IPS DF 4.7 (cell line): ENCODE results near the gene HOMER3.
A peak's percentile ranks its signal among the peaks of the same experiment; 100 is the strongest.
"Not testable (repeated sequence)": the region's sequence is repeated elsewhere in the genome, so short reads cannot be mapped to it uniquely, and the experiment has no call there.

Experiments
- DNase-seq: peaks from one replicate; pipeline ENCODE4 v3.0.0-alpha.2; 2013; ENCODE audit warnings: low spot score; ENCODE audit errors: extremely low read depth

The HOMER3 gene

GRCh38 chr19:18954094-18954493, 13.1 kb upstream of the HOMER3 start:
- DNase-seq: no peak

- DNase-seq: not testable (repeated sequence)
These were observed 11.5 kb upstream of the HOMER3 start for GRCh38 chr19:18952364-18953003.

GRCh38 chr19:18951721-18952281, 10.8 kb upstream of the HOMER3 start:
- no peak for DNase-seq

- DNase-seq: no peak
These were observed 8.8 kb upstream of the HOMER3 start for GRCh38 chr19:18949858-18950257.

- DNase-seq: no peak
These were observed 7.9 kb upstream of the HOMER3 start for GRCh38 chr19:18948976-18949356.

- DNase-seq: no peak
These were observed 7.3 kb upstream of the HOMER3 start for GRCh38 chr19:18948075-18948975.

- no peak for DNase-seq
These were observed 5.9 kb upstream of the HOMER3 start for GRCh38 chr19:18946918-18947317.

GRCh38 chr19:18946335-18946734, 5.3 kb upstream of the HOMER3 start:
- DNase-seq: no peak

GRCh38 chr19:18945297-18945696, 4.3 kb upstream of the HOMER3 start:
- DNase-seq: no peak

- no peak for DNase-seq
These were observed 2.4 kb upstream of the HOMER3 start for GRCh38 chr19:18943465-18943864.

GRCh38 chr19:18942692-18943091, 1.7 kb upstream of the HOMER3 start:
- no peak for DNase-seq

- DNase-seq: no peak
These were observed 774 bp upstream of the HOMER3 start for GRCh38 chr19:18941628-18942354.

- DNase-seq: no peak
These were observed 872 bp downstream of the HOMER3 start for GRCh38 chr19:18939922-18940768.

GRCh38 chr19:18939163-18939562, 1.9 kb downstream of the HOMER3 start:
- DNase-seq: no peak

- no peak for DNase-seq
These were observed 7.7 kb downstream of the HOMER3 start for GRCh38 chr19:18933297-18933696.

GRCh38 chr19:18932216-18932841, 8.7 kb downstream of the HOMER3 start:
- DNase-seq: peak; percentile 79

- no peak for DNase-seq
These were observed 9.5 kb downstream of the HOMER3 start for GRCh38 chr19:18931316-18932162.

GRCh38 chr19:18929311-18929710, 11.7 kb downstream of the HOMER3 start:
- no peak for DNase-seq

- no peak for DNase-seq
These were observed 12.8 kb downstream of the HOMER3 start for GRCh38 chr19:18928018-18928805.
